Fibroblast of lung (primary cell): ENCODE measurements around the gene NR2F2.

ENCODE experiments used
- CTCF ChIP-seq, 2 donors: IDR thresholded peaks in 1 of 2; conservative IDR thresholded peaks in 1 of 2; 1 replicate in 1 of 2; 2 replicates in 1 of 2; pipeline ENCODE4 v1.5.1; 2011 to 2012; ENCODE audit warnings: low read length in 2 of 2, control low read depth in 1 of 2, inconsistent platforms in 1 of 2, low read depth in 1 of 2, mild to moderate bottlenecking in 1 of 2
- EZH2 ChIP-seq: IDR thresholded peaks from 2 replicates; pipeline ENCODE4 v1.5.1; 2012; ENCODE audit warnings: low read length, control low read depth, mild to moderate bottlenecking; ENCODE audit errors: missing control alignments

GRCh38 chr15:96367311-96368200 is 37.1 kb downstream of the NR2F2 start:
- TF ChIP-seq CTCF (conservative IDR thresholded peaks at IDR 0.05 in 1 of 2, IDR thresholded peaks at IDR 0.05 in 1 of 2; ENCODE audit: low read depth in 1 of 2, low read length in 2 of 2) (no peak), EZH2 (no peak)
